ENCODE data around the gene YARS1. TPM values are rescaled to one million over a fixed set of nuclear protein-coding genes. Genes with fewer than 3 reads are reported as not detected.

YARS1 gene
- total RNA-seq, 4 donors from 2014 or later: 29.1 to 54.1 (median 46.0) TPM

DNA sequence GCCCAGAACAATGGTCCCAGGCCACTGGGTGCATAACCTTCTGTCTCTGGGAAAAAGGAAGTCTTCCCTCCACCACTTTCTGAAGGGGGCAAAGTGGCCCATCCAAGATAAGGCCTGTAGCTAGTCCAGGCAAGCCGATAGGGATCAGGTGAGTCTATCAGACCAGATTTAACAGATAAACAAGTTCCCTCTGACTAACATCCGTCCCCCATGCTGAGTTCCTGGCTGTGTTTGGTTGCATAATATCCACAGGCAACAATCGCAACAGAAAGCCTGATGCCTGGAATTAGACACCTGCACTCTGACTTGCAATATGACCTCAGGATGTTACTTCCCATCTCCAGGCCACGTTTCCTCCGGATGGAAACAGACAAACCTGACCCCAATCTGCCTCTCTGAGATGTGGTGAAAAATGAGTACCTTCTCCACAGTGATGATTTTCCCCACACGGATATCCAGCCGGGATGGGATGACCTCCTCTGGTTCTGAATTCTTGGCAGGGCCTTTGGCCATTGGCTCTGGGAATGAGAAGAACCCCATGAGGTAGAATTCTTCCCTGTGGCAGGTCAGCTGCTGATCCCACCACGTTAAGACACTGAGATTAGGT lies 36.4 kb downstream of the YARS1 start:
- WGBS, 2 donors (ENCODE audit: low coverage in 1 of 2): 50 to 76% methylated on average over 1 to 5 of the region's 8 CpGs
- ATAC-seq: no peak
- Histone ChIP-seq H3K4me3 (no peak overlapping the region), H3K27me3 (no peaks in the 10 kb centered on the region), H3K4me1 (peaks cover 0 to 4% (median 0%) of the 10 kb centered on the region in 3 donors), H3K9me3 (no peaks in the 10 kb centered on the region), H3K36me3 (peaks cover 0 to 100% of the 10 kb centered on the region in 2 donors), H3K27ac (no peak overlapping the region)
- TF ChIP-seq EP300 (IDR thresholded peaks at IDR 0.05) (no peak), POLR2AphosphoS5 (IDR thresholded peaks at IDR 0.05) (no peak), POLR2A (IDR thresholded peaks at IDR 0.05) (no peak), CTCF (IDR thresholded peaks at IDR 0.05) (no peak)

GRCh38 chr1:32780005-32780404 lies 37.2 kb downstream of the YARS1 start:
- 87% methylated on average over 5 of the region's 8 CpGs; no CpG with 5 or more reads in 1 of the 2 donors for WGBS, 2 donors (ENCODE audit: low coverage in 1 of 2)

GRCh38 chr1:32779242-32779641 lies 37.9 kb downstream of the YARS1 start:
- WGBS, 2 donors (ENCODE audit: low coverage in 1 of 2): 91% methylated on average over 5 of the region's 5 CpGs; no CpG with 5 or more reads in 1 of the 2 donors
- TF ChIP-seq CTCF (IDR thresholded peaks at IDR 0.05) (no peak), POLR2A (IDR thresholded peaks at IDR 0.05) (no peak)
- H3K36me3 ChIP-seq: peaks cover 0 to 100% of the 10 kb centered on the region in 2 donors

More at GRCh38 chr1:32780005-32780404, 37.2 kb downstream of the YARS1 start:
- Histone ChIP-seq H3K27me3 (no peaks in the 10 kb centered on the region), H3K4me1 (peaks cover 0 to 11% (median 0%) of the 10 kb centered on the region in 3 donors), H3K9me3 (no peaks in the 10 kb centered on the region), H3K27ac (no peak overlapping the region), H3K4me3 (no peak overlapping the region), H3K36me3 (peaks cover 0 to 100% of the 10 kb centered on the region in 2 donors)
- peak; percentile 28 for ATAC-seq
- TF ChIP-seq POLR2AphosphoS5 (IDR thresholded peaks at IDR 0.05) (no peak), POLR2A (IDR thresholded peaks at IDR 0.05) (no peak), EP300 (IDR thresholded peaks at IDR 0.05) (no peak), CTCF (IDR thresholded peaks at IDR 0.05) (no peak)

DNA sequence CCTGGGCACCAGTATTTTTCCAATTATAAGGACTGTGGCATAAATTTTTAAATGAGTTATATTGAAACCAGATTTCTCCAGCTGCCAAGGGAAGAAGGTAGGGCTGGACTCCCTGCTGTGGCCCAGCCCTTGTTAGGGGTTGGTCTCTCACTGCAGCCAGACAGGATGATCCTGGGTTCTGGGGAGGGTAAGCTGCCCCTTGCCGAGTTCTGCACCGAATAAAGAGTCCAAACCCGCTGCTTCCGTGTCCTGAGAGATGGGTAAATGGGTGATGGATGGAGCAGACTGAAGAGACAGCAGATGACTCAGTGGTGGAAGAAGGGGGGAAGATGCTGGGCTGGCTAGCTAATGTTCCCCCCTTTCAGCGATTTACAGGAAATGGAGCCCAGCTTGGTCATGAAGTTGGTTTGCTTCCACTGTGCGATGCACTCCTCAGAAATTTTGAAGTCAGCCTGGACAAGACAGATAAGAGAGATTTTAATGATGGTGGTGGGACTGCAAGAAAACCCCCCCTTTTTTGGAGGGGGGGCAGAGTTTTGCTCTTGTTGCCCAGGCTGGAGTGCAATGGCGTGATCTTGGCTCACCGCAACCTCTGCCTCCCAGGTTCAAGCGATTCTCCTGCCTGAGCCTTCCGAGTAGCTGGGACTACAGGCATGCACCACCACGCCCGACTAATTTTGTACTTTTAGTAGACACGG lies 41.4 kb downstream of the YARS1 start:
- H3K27me3 ChIP-seq: no peaks in the 10 kb centered on the region
- 59 to 84% methylated on average over 5 to 6 of the region's 13 CpGs for WGBS, 2 donors (ENCODE audit: low coverage in 1 of 2)
- H3K4me1 ChIP-seq: peaks cover 0 to 31% (median 4%) of the 10 kb centered on the region in 3 donors
- ATAC-seq: no peak
- H3K9me3 ChIP-seq: no peaks in the 10 kb centered on the region
- H3K27ac ChIP-seq: peak overlapping the region in 3 of 4 donors; percentile 33 to 55 (median 38)
- H3K4me3 ChIP-seq: no peak overlapping the region
- peaks cover 0 to 90% of the 10 kb centered on the region in 2 donors for H3K36me3 ChIP-seq
- TF ChIP-seq CTCF (IDR thresholded peaks at IDR 0.05): no peak
- no peak for TF ChIP-seq POLR2A (IDR thresholded peaks at IDR 0.05)
- TF ChIP-seq POLR2AphosphoS5 (IDR thresholded peaks at IDR 0.05): peak; percentile 32
- TF ChIP-seq EP300 (IDR thresholded peaks at IDR 0.05): no peak

More at GRCh38 chr1:32779242-32779641, 37.9 kb downstream of the YARS1 start:
- H3K27ac ChIP-seq: no peak overlapping the region
- no peaks in the 10 kb centered on the region for H3K9me3 ChIP-seq
- ATAC-seq: no peak
- no peak overlapping the region for H3K4me3 ChIP-seq
- peaks cover 0 to 18% (median 0%) of the 10 kb centered on the region in 3 donors for H3K4me1 ChIP-seq
- no peaks in the 10 kb centered on the region for H3K27me3 ChIP-seq
